OCI-LY3 (cell line): Measurements from ENCODE around the gene SLC2A4.

Source experiments
- EZH2phosphoT487 ChIP-seq: fragments of 200-600 bp; shearing (Covaris generic); IDR thresholded peaks from 2 replicates; pipeline ENCODE4 v1.6.1; 2018; ENCODE audit warnings: antibody characterized with exemption, mixed run types, low read depth
- TF ChIP-seq, protein P1 (sequence below): fragments of 200-600, 300-600 bp; sonication (generic); IDR thresholded peaks from 2 replicates; pipeline ENCODE4 v1.5.1; 2014; ENCODE audit warnings: antibody characterized with exemption, low read length, low read depth

- TF ChIP-seq, protein P1, sequence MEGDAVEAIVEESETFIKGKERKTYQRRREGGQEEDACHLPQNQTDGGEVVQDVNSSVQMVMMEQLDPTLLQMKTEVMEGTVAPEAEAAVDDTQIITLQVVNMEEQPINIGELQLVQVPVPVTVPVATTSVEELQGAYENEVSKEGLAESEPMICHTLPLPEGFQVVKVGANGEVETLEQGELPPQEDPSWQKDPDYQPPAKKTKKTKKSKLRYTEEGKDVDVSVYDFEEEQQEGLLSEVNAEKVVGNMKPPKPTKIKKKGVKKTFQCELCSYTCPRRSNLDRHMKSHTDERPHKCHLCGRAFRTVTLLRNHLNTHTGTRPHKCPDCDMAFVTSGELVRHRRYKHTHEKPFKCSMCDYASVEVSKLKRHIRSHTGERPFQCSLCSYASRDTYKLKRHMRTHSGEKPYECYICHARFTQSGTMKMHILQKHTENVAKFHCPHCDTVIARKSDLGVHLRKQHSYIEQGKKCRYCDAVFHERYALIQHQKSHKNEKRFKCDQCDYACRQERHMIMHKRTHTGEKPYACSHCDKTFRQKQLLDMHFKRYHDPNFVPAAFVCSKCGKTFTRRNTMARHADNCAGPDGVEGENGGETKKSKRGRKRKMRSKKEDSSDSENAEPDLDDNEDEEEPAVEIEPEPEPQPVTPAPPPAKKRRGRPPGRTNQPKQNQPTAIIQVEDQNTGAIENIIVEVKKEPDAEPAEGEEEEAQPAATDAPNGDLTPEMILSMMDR = no peak
- TF ChIP-seq EZH2phosphoT487 = no peak
Observed at GRCh38 chr17:7251661-7252175, 29.8 kb upstream of the SLC2A4 start, which contains the start of gene CTDNEP1.
